HepG2 (cell line): Measurements from ENCODE around the gene SORBS2. TPM values are rescaled to one million over a fixed set of nuclear protein-coding genes. Genes with fewer than 3 reads are reported as not detected.

Source experiments
- AGO2 ChIP-seq: fragments of 200-400 bp; formaldehyde crosslinking; optimal IDR thresholded peaks from 2 replicates; pipeline ENCODE3; 2017; ENCODE audit warnings: mild to moderate bottlenecking, low read depth, low read length, moderate library complexity
- EP300 ChIP-seq, 3 experiments: sonication (generic) in 1 of 3; formaldehyde crosslinking in 1 of 3; IDR thresholded peaks; 2 replicates each; pipeline versions ENCODE4 v1.5.1 to v1.6.1; 2011 to 2020; ENCODE audit warnings: low read depth in 2 of 3, low read length in 2 of 3, borderline replicate concordance in 1 of 3, improper control_type of control experiment in 1 of 3, mild to moderate bottlenecking in 1 of 3, missing genetic modification reagents in 1 of 3, moderate library complexity in 1 of 3
- FOXC1 ChIP-seq: sonication (generic); formaldehyde crosslinking; IDR thresholded peaks from 2 replicates; pipeline ENCODE4 v1.8.0; 2022; ENCODE audit warnings: mild to moderate bottlenecking, missing genetic modification reagents, borderline replicate concordance
- IRF2 ChIP-seq: IDR thresholded peaks from 2 replicates; pipeline ENCODE4 v1.6.1; 2018; ENCODE audit warnings: missing genetic modification reagents, missing compliant biosample characterization
- MAFK ChIP-seq, 2 experiments: IDR thresholded peaks in 1 of 2; conservative IDR thresholded peaks in 1 of 2; 2 replicates each; pipeline ENCODE4 v1.6.1; 2011; ENCODE audit warnings: improper control_type of control experiment in 2 of 2, low read length in 2 of 2
- NKX3-1 ChIP-seq: sonication (generic); formaldehyde crosslinking; IDR thresholded peaks from 2 replicates; pipeline ENCODE4 v1.5.0; 2020; ENCODE audit warnings: missing genetic modification reagents
- SAFB2 ChIP-seq: sonication (generic); formaldehyde crosslinking; IDR thresholded peaks from 2 replicates; pipeline ENCODE4 v1.5.1; 2020; ENCODE audit warnings: missing genetic modification reagents, low read depth, mild to moderate bottlenecking, borderline replicate concordance
- SRY ChIP-seq: sonication (generic); formaldehyde crosslinking; IDR thresholded peaks from 2 replicates; pipeline ENCODE4 v1.8.0; 2022; ENCODE audit warnings: mild to moderate bottlenecking, missing genetic modification reagents
- STAT5B ChIP-seq: sonication (generic); formaldehyde crosslinking; IDR thresholded peaks from 2 replicates; pipeline ENCODE4 v1.4.0; 2020; ENCODE audit warnings: missing genetic modification reagents
- SUZ12 ChIP-seq: fragments of 150-350 bp; IDR thresholded peaks from 2 replicates; pipeline ENCODE4 v1.6.1; 2014; ENCODE audit warnings: low read depth, low read length
- TEAD2 ChIP-seq: sonication (generic); formaldehyde crosslinking; IDR thresholded peaks from 2 replicates; pipeline ENCODE4 v1.9.0; 2021; ENCODE audit warnings: missing genetic modification reagents
- ZNF232 ChIP-seq: sonication (generic); formaldehyde crosslinking; IDR thresholded peaks from 2 replicates; pipeline ENCODE4 v1.4.0; 2020; ENCODE audit warnings: missing genetic modification reagents, borderline replicate concordance
- ZNF3 ChIP-seq: IDR thresholded peaks from 2 replicates; pipeline ENCODE4 v1.7.0; 2017; ENCODE audit warnings: inconsistent platforms
- ZNF329 ChIP-seq: sonication (generic); formaldehyde crosslinking; IDR thresholded peaks from 2 replicates; pipeline ENCODE4 v1.9.0; 2021; ENCODE audit warnings: low read depth, mild to moderate bottlenecking, missing genetic modification reagents
- ZNF33A ChIP-seq: sonication (generic); formaldehyde crosslinking; IDR thresholded peaks from 2 replicates; pipeline ENCODE4 v1.5.1; 2020; ENCODE audit warnings: missing genetic modification reagents, mild to moderate bottlenecking, moderate library complexity, borderline replicate concordance
- ZNF354B ChIP-seq: sonication (generic); formaldehyde crosslinking; IDR thresholded peaks from 2 replicates; pipeline ENCODE4 v1.8.0; 2022; ENCODE audit warnings: mild to moderate bottlenecking, missing genetic modification reagents
- ZNF709 ChIP-seq: sonication (generic); formaldehyde crosslinking; IDR thresholded peaks from 2 replicates; pipeline ENCODE4 v1.5.0; 2020; ENCODE audit warnings: mild to moderate bottlenecking, missing genetic modification reagents
- ZNF775 ChIP-seq: sonication (generic); formaldehyde crosslinking; IDR thresholded peaks from 2 replicates; pipeline ENCODE4 v1.4.0; 2020; ENCODE audit warnings: missing genetic modification reagents, mild to moderate bottlenecking, moderate library complexity, borderline replicate concordance
- ZNF790 ChIP-seq: sonication (generic); formaldehyde crosslinking; IDR thresholded peaks from 2 replicates; pipeline ENCODE4 v1.8.0; 2022; ENCODE audit warnings: missing genetic modification reagents, mild to moderate bottlenecking, borderline replicate concordance
- ZSCAN20 ChIP-seq: sonication (generic); formaldehyde crosslinking; IDR thresholded peaks from 2 replicates; pipeline ENCODE4 v1.4.0; 2020; ENCODE audit warnings: missing genetic modification reagents, mild to moderate bottlenecking, borderline replicate concordance
- polyA plus RNA-seq, 8 experiments: library from polyadenylated mRNA; depleted of rRNA in 3 of 8; stranded (reverse) in 7 of 8; unstranded in 1 of 8; fragments of >200 nt; fragmentation: Illumina TruSeq in 4 of 8; extraction: Trizol in 4 of 8; gene quantifications; 2 replicates each; pipeline versions ENCODE4 v1.2.1 to v1.2.3, GENCODE V29; 2011 to 2016; ENCODE audit warnings: low read depth in 4 of 8, missing spikeins in 1 of 8, mixed read lengths in 1 of 8; ENCODE audit not compliant: insufficient read depth in 1 of 8
- total RNA-seq, 5 experiments: library from RNA; depleted of rRNA; stranded (reverse); fragments of >200 nt; fragmentation: Illumina TruSeq; extraction: Trizol; gene quantifications; 2 replicates each; pipeline ENCODE4 v1.2.3, GENCODE V29; 2016; ENCODE audit warnings: low read depth in 1 of 5
- TF ChIP-seq, protein P1 (sequence below): sonication (generic); formaldehyde crosslinking; IDR thresholded peaks from 2 replicates; pipeline ENCODE4 v1.5.1; 2020; ENCODE audit warnings: mild to moderate bottlenecking, missing genetic modification reagents, borderline replicate concordance
- TF ChIP-seq, protein P2 (sequence below): fragments of 450-650 bp; IDR thresholded peaks from 2 replicates; pipeline ENCODE4 v1.6.1; 2016
- TF ChIP-seq, protein P3 (sequence below): sonication (generic); formaldehyde crosslinking; conservative IDR thresholded peaks from 2 replicates; pipeline ENCODE4 v1.8.0; 2022; ENCODE audit warnings: missing genetic modification reagents
- TF ChIP-seq, protein P4 (sequence below): sonication (generic); formaldehyde crosslinking; IDR thresholded peaks from 2 replicates; pipeline ENCODE4 v1.4.0; 2020; ENCODE audit warnings: mild to moderate bottlenecking, missing genetic modification reagents
- TF ChIP-seq, protein P5 (sequence below): sonication (generic); formaldehyde crosslinking; IDR thresholded peaks from 2 replicates; pipeline ENCODE4 v1.8.1; 2023; ENCODE audit warnings: missing genetic modification reagents, mild to moderate bottlenecking, borderline replicate concordance

Gene SORBS2
- total and polyA plus RNA-seq, 2 of the 13 experiments (the other 11 are each of a cell fraction or from before 2014, with no cell fraction given): 25.0 to 80.5 TPM

DNA sequence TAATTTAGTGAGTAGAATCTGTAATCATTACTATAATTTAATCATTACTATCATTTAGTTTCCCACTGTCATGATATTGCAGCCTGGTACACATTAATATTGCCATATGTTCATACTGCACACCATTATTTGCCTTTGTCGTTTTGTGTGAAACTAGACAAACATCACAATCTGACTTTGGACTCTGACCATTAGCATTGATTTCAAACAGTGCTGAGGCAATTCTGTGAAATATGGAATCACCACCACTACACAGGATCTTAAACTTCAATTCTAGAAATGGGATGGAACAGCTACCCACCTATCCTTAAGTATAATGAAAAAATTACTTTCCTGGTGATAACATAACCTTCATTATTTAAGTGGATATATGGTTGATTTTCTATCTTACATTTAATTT, 98.3 kb downstream of the SORBS2 start (continued):
- TF ChIP-seq, protein P1, sequence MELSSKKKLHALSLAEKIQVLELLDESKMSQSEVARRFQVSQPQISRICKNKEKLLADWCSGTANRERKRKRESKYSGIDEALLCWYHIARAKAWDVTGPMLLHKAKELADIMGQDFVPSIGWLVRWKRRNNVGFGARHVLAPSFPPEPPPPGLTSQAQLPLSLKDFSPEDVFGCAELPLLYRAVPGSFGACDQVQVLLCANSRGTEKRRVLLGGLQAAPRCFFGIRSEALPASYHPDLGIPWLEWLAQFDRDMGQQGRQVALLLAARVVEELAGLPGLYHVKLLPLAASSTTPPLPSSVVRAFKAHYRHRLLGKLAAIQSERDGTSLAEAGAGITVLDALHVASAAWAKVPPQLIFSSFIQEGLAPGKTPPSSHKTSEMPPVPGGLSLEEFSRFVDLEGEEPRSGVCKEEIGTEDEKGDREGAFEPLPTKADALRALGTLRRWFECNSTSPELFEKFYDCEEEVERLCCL (CRISPR knock-in tag): no peak
- TF ChIP-seq, protein P2, sequence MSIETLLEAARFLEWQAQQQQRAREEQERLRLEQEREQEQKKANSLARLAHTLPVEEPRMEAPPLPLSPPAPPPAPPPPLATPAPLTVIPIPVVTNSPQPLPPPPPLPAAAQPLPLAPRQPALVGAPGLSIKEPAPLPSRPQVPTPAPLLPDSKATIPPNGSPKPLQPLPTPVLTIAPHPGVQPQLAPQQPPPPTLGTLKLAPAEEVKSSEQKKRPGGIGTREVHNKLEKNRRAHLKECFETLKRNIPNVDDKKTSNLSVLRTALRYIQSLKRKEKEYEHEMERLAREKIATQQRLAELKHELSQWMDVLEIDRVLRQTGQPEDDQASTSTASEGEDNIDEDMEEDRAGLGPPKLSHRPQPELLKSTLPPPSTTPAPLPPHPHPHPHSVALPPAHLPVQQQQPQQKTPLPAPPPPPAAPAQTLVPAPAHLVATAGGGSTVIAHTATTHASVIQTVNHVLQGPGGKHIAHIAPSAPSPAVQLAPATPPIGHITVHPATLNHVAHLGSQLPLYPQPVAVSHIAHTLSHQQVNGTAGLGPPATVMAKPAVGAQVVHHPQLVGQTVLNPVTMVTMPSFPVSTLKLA: no peak
- TF ChIP-seq STAT5B: no peak
- TF ChIP-seq, protein P3, sequence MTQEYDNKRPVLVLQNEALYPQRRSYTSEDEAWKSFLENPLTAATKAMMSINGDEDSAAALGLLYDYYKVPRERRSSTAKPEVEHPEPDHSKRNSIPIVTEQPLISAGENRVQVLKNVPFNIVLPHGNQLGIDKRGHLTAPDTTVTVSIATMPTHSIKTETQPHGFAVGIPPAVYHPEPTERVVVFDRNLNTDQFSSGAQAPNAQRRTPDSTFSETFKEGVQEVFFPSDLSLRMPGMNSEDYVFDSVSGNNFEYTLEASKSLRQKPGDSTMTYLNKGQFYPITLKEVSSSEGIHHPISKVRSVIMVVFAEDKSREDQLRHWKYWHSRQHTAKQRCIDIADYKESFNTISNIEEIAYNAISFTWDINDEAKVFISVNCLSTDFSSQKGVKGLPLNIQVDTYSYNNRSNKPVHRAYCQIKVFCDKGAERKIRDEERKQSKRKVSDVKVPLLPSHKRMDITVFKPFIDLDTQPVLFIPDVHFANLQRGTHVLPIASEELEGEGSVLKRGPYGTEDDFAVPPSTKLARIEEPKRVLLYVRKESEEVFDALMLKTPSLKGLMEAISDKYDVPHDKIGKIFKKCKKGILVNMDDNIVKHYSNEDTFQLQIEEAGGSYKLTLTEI: no peak
- no peak for TF ChIP-seq ZNF3 (CRISPR knock-in tag)
- no peak for TF ChIP-seq ZNF790
- 0 out of 2 replicates have a peak, but pooled peaks have one; percentile 51 for TF ChIP-seq ZNF775 (CRISPR knock-in tag)
- TF ChIP-seq ZNF329 (CRISPR knock-in tag): no peak
- no peak for TF ChIP-seq ZSCAN20 (CRISPR knock-in tag)
- no peak for TF ChIP-seq SUZ12
- TF ChIP-seq EP300 (IDR thresholded peaks at IDR 0.05; ENCODE audit: low read depth in 2 of 2, low read length in 2 of 2): peak; percentile 88 to 96
- peak; percentile 88 for TF ChIP-seq EP300 (CRISPR knock-in tag; IDR thresholded peaks at IDR 0.05; ENCODE audit: borderline replicate concordance)
- no peak for TF ChIP-seq SAFB2 (CRISPR knock-in tag)
- TF ChIP-seq, protein P4, sequence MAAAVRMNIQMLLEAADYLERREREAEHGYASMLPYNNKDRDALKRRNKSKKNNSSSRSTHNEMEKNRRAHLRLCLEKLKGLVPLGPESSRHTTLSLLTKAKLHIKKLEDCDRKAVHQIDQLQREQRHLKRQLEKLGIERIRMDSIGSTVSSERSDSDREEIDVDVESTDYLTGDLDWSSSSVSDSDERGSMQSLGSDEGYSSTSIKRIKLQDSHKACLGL: no peak
- no peak for TF ChIP-seq TEAD2 (CRISPR knock-in tag)
- TF ChIP-seq AGO2: no peak
- TF ChIP-seq IRF2 (CRISPR knock-in tag): peak; percentile 82
- TF ChIP-seq ZNF33A (CRISPR knock-in tag): no peak
- TF ChIP-seq NKX3-1 (CRISPR knock-in tag): no peak
- 0 out of 4 replicates have a peak, but pooled peaks of 1 of the 2 experiments have one; percentile 1 for TF ChIP-seq MAFK (conservative IDR thresholded peaks at IDR 0.05 in 1 of 2, IDR thresholded peaks at IDR 0.05 in 1 of 2; ENCODE audit: low read length in 2 of 2)
- no peak for TF ChIP-seq ZNF709 (CRISPR knock-in tag)
- TF ChIP-seq, protein P5, sequence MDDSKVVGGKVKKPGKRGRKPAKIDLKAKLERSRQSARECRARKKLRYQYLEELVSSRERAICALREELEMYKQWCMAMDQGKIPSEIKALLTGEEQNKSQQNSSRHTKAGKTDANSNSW: no peak
- no peak for TF ChIP-seq ZNF232
- TF ChIP-seq SRY (CRISPR knock-in tag): no peak
- no peak for TF ChIP-seq FOXC1 (CRISPR knock-in tag)
- no peak for TF ChIP-seq ZNF354B
